Fibroblast of gingiva (primary cell): ENCODE measurements around the gene ECM2.
A peak's percentile ranks its signal among the peaks of the same experiment; 100 is the strongest.

Experiments
- DNase-seq: peaks from one replicate; pipeline ENCODE4 v3.0.0-alpha.2; 2011; ENCODE audit warnings: low read depth

The ECM2 gene

GRCh38 chr9:92500725-92501124 is 35.1 kb downstream of the ECM2 start:
- no peak for DNase-seq

GRCh38 chr9:92499701-92500100 is 36.1 kb downstream of the ECM2 start:
- DNase-seq, result no peak

GRCh38 chr9:92496396-92497176 is 39.2 kb downstream of the ECM2 start:
- peak; percentile 60 for DNase-seq

GRCh38 chr9:92494856-92495255 is 40.9 kb downstream of the ECM2 start:
- DNase-seq, result no peak

GRCh38 chr9:92493749-92494387 is 41.9 kb downstream of the ECM2 start:
- DNase-seq, result no peak

GRCh38 chr9:92492781-92493401 is 42.9 kb downstream of the ECM2 start:
- DNase-seq, result no peak

- peak; percentile 13 for DNase-seq
These were observed 46.9 kb downstream of the ECM2 start for GRCh38 chr9:92488681-92489550.

GRCh38 chr9:92486371-92486770 is 49.4 kb downstream of the ECM2 start:
- no peak for DNase-seq

- no peak for DNase-seq
These were observed 51.2 kb downstream of the ECM2 start for GRCh38 chr9:92484563-92484962.

GRCh38 chr9:92483627-92484545 is 51.9 kb downstream of the ECM2 start:
- DNase-seq, result peak; percentile 50

GRCh38 chr9:92482805-92483204 is 53.0 kb downstream of the ECM2 start:
- DNase-seq, result no peak

- DNase-seq, result peak; percentile 82
These were observed 53.5 kb downstream of the ECM2 start, which contains the start of gene ASPN for GRCh38 chr9:92482329-92482728. Gene ASPN (minus strand): TSS chr9:92482506.

- no peak for DNase-seq
These were observed 54.7 kb downstream of the ECM2 start for GRCh38 chr9:92480986-92481633.

GRCh38 chr9:92480291-92480771 is 55.5 kb downstream of the ECM2 start:
- no peak for DNase-seq

GRCh38 chr9:92479346-92479745 is 56.4 kb downstream of the ECM2 start:
- no peak for DNase-seq

GRCh38 chr9:92478783-92479182 is 57.0 kb downstream of the ECM2 start:
- DNase-seq, result peak; percentile 15

GRCh38 chr9:92476962-92477361 is 58.8 kb downstream of the ECM2 start:
- no peak for DNase-seq

- DNase-seq, result no peak
These were observed 61.2 kb downstream of the ECM2 start for GRCh38 chr9:92474587-92474986.

- DNase-seq, result peak; percentile 21
These were observed 67.6 kb downstream of the ECM2 start for GRCh38 chr9:92468206-92468605.

- no peak for DNase-seq
These were observed 68.3 kb downstream of the ECM2 start for GRCh38 chr9:92467511-92467910.
